Esophagus squamous epithelium (tissue), 5 donors: ENCODE results near the gene TMEM95. TPM values are rescaled to one million over a fixed set of nuclear protein-coding genes. Genes with fewer than 3 reads are reported as not detected.

ENCODE experiments used
- DNase-seq: peaks from one replicate; lab custom pipeline; 2025; lab: John Stamatoyannopoulos, UW
- H3K27ac ChIP-seq, 4 donors: fragments of 200-600 bp; sonication (generic); one replicate each; pipeline ENCODE4 v1.5.1; 2016 to 2019; ENCODE audit warnings: mild to moderate bottlenecking in 1 of 4
- H3K27me3 ChIP-seq, 4 donors: fragments of 200-600 bp; sonication (generic); 1 replicate in 3 of 4; 2 replicates in 1 of 4; pipeline versions ENCODE4 v1.5.1 to v1.6.0; 2017 to 2021; ENCODE audit warnings: antibody characterized with exemption in 1 of 4
- H3K36me3 ChIP-seq, 3 donors: fragments of 200-600 bp; sonication (generic); one replicate each; pipeline ENCODE4 v1.5.1; 2016 to 2019
- H3K4me1 ChIP-seq, 3 donors: fragments of 200-600 bp; sonication (generic); one replicate each; pipeline ENCODE4 v1.5.1; 2017 to 2019
- H3K4me3 ChIP-seq, 4 donors: fragments of 200-600 bp; sonication (generic); 1 replicate in 3 of 4; 2 replicates in 1 of 4; pipeline ENCODE4 v1.5.1; 2016 to 2019; ENCODE audit warnings: mild to moderate bottlenecking in 2 of 4, moderate library complexity in 1 of 4
- H3K9me3 ChIP-seq, 3 donors: fragments of 200-600 bp; sonication (generic); one replicate each; pipeline ENCODE4 v1.5.1; 2016 to 2019
- CTCF ChIP-seq, 6 experiments: fragments of 450-650 bp in 4 of 6; fragments of 200-600 bp in 2 of 6; sonication (generic) in 2 of 6; IDR thresholded peaks; one replicate each; pipeline ENCODE4 v1.5.1; 2016 to 2019; ENCODE audit warnings: antibody characterized with exemption in 6 of 6, mild to moderate bottlenecking in 4 of 6, moderate library complexity in 4 of 6
- POLR2A ChIP-seq, 4 donors: fragments of 450-650 bp; IDR thresholded peaks; one replicate each; pipeline ENCODE4 v1.6.1; 2017; ENCODE audit warnings: antibody characterized with exemption in 4 of 4, mild to moderate bottlenecking in 4 of 4, moderate library complexity in 3 of 4
- WGBS, 2 donors: methylation state at CpG; one replicate each; pipeline ENCODE4 v1.1.5; 2018; 5-methylcytosine and 5-hydroxymethylcytosine counted together
- intact Hi-C: fragments of 100-400 bp; cut with DNase I; formaldehyde crosslinking; loops from one replicate; pipeline ENCODE4 v1.15.0; 2022
- total RNA-seq, 4 donors: library from RNA; depleted of rRNA; stranded (reverse); fragments of >200 nt; gene quantifications; one replicate each; pipeline ENCODE4 v1.1.0, GENCODE V29; 2016
- donor health status: DM: yes; HTN: yes; CAD: no.

Gene TMEM95
- total RNA-seq, 4 donors from 2014 or later = not detected

- Histone ChIP-seq H3K4me3 (peak overlapping the region; percentile 75 to 93 (median 86)), H3K27me3 (no peaks in the 10 kb centered on the region), H3K36me3 (peaks cover 14 to 45% (median 14%) of the 10 kb centered on the region in 3 donors), H3K27ac (peak overlapping the region; percentile 87 to 97 (median 94)), H3K4me1 (peaks cover 11 to 32% (median 17%) of the 10 kb centered on the region in 3 donors), H3K9me3 (no peaks in the 10 kb centered on the region)
- intact Hi-C loops = no loop called here
- TF ChIP-seq POLR2A (IDR thresholded peaks at IDR 0.05) (no peak), CTCF (IDR thresholded peaks at IDR 0.05) (no peak)
- no peak for DNase-seq
- WGBS, 2 donors = 2 to 7% methylated on average over 12 to 21 of the region's 48 CpGs
Measured at GRCh38 chr17:7393613-7394451, 38.9 kb downstream of the TMEM95 start.

- Histone ChIP-seq H3K36me3 (peaks cover 6 to 37% (median 8%) of the 10 kb centered on the region in 3 donors), H3K27ac (peak within 1 kb of the TSS; percentile 87 to 97 (median 94)), H3K4me3 (peak within 1 kb of the TSS; percentile 75 to 93 (median 86)), H3K9me3 (no peaks in the 10 kb centered on the region), H3K27me3 (no peaks in the 10 kb centered on the region), H3K4me1 (peaks cover 11 to 32% (median 17%) of the 10 kb centered on the region in 3 donors)
- 0% methylated on average over 6 to 9 of the region's 71 CpGs for WGBS, 2 donors
- TF ChIP-seq POLR2A (IDR thresholded peaks at IDR 0.05) (peak in 3 of 4 donors; percentile 23 to 94 (median 85)), CTCF (IDR thresholded peaks at IDR 0.05) (peak in 4 of 6 experiments; percentile 17 to 48 (median 35))
- DNase-seq = no peak
- intact Hi-C loops = no loop called here
Measured at GRCh38 chr17:7394452-7395191, 39.7 kb downstream of the TMEM95 start, which contains the start of gene PLSCR3. TSS of gene PLSCR3 (minus strand) at chr17:7394525. CDS start at chr17:7394110, 415 bp downstream.

- peaks cover 0 to 22% (median 8%) of the 10 kb centered on the region in 3 donors for H3K36me3 ChIP-seq
- intact Hi-C loops = no loop called here
- H3K27ac ChIP-seq = no peak overlapping the region
- H3K4me3 ChIP-seq = no peak overlapping the region
- peaks cover 11 to 29% (median 17%) of the 10 kb centered on the region in 3 donors for H3K4me1 ChIP-seq
- no peak for DNase-seq
- no peaks in the 10 kb centered on the region for H3K9me3 ChIP-seq
- 92 to 93% methylated on average over 3 to 4 of the region's 4 CpGs for WGBS, 2 donors
- H3K27me3 ChIP-seq = no peaks in the 10 kb centered on the region
- TF ChIP-seq POLR2A (IDR thresholded peaks at IDR 0.05) (no peak), CTCF (IDR thresholded peaks at IDR 0.05) (peak in 1 of 6 experiments; percentile 18)
Measured at GRCh38 chr17:7396147-7396546, 41.2 kb downstream of the TMEM95 start.

- Histone ChIP-seq H3K4me1 (peaks cover 19 to 36% (median 19%) of the 10 kb centered on the region in 3 donors), H3K36me3 (no peaks in the 10 kb centered on the region), H3K27ac (no peak overlapping the region), H3K9me3 (no peaks in the 10 kb centered on the region), H3K4me3 (no peak overlapping the region), H3K27me3 (no peaks in the 10 kb centered on the region)
- no peak for DNase-seq
- WGBS, 2 donors = 82 to 89% methylated on average over 2 of the region's 2 CpGs
- TF ChIP-seq POLR2A (IDR thresholded peaks at IDR 0.05) (no peak), CTCF (IDR thresholded peaks at IDR 0.05) (no peak)
- intact Hi-C loops = no loop called here
Measured at GRCh38 chr17:7398612-7399011, 43.7 kb downstream of the TMEM95 start.
